ENCODE data around the gene ADAP1.

ADAP1 gene

DNA sequence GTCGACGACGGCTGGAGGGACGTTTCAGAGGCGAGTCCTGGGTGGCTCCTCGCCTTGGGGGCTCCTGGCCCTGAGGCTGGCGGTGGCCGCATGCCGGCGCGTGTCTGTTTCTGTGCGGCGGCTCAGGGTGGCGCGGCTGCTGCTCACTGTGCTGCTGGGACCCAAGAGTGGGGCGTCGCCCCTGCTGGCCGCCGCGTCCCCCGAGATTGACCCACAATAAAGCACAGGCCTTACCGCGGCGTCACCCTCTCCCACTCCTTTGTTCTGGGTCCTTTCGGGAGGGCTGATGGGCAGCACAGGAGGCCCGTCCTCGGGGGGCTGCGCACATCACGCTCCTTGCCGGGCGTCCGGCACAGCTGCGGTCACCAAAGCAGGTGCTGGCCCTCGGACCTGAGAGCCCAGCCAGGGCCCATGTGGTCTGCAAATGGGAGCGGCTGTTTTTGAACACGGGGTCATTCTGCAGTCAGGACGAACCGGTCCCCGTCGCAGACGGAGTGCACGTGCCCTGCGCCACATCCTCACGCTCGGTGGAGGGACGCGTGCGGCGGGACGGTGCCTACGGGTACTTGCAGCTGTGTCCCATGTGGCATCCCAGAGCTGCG is 58.9 kb downstream of the ADAP1 start:
- no peak overlapping the region for H2AFZ ChIP-seq
- H3K9ac ChIP-seq, result no peak overlapping the region
- TF ChIP-seq, protein P1, sequence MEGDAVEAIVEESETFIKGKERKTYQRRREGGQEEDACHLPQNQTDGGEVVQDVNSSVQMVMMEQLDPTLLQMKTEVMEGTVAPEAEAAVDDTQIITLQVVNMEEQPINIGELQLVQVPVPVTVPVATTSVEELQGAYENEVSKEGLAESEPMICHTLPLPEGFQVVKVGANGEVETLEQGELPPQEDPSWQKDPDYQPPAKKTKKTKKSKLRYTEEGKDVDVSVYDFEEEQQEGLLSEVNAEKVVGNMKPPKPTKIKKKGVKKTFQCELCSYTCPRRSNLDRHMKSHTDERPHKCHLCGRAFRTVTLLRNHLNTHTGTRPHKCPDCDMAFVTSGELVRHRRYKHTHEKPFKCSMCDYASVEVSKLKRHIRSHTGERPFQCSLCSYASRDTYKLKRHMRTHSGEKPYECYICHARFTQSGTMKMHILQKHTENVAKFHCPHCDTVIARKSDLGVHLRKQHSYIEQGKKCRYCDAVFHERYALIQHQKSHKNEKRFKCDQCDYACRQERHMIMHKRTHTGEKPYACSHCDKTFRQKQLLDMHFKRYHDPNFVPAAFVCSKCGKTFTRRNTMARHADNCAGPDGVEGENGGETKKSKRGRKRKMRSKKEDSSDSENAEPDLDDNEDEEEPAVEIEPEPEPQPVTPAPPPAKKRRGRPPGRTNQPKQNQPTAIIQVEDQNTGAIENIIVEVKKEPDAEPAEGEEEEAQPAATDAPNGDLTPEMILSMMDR (IDR thresholded peaks at IDR 0.05), result no peak
- no peaks in the 10 kb centered on the region for H3K4me1 ChIP-seq
- H3K27me3 ChIP-seq (ENCODE audit: control insufficient read depth, insufficient read depth, low read length), result no peaks in the 10 kb centered on the region
- H3K4me2 ChIP-seq (ENCODE audit: low read length), result no peak overlapping the region
- H3K79me2 ChIP-seq, result no peaks in the 10 kb centered on the region
- no peaks in the 10 kb centered on the region for H3K9me3 ChIP-seq (ENCODE audit: control insufficient read depth, low read length)
- no peak overlapping the region for H3K27ac ChIP-seq
- no peak overlapping the region for H3K4me3 ChIP-seq (ENCODE audit: low read depth, low read length)
- no peaks in the 10 kb centered on the region for H3K36me3 ChIP-seq (ENCODE audit: control insufficient read depth, insufficient read depth, low read length)

DNA sequence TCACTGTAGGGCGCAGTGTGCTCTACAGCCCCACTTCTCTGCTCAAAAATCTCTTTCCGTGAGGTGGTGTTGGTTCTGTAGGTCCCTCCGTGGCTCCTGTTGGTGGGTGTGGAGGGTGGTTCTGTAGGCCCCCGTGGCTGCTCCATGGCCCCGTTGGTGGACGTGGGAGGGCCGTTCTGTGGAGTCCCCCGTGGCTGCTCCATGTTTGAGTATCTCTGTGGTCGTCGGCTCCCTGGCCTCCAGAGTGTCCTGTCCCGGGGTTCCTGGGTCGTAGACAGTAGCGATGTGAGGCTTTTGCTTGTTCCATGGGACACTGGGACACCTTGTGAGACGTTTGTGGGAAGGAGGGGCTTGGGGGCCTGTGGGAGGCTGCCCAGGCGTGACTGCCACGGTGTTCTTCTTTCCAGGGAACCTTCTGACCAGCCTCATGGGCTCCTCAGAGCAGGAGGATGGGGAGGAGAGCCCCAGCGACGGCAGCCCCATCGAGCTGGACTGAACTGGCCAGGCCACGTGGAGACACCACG is 59.5 kb downstream of the ADAP1 start:
- H3K27ac ChIP-seq, result no peak overlapping the region
- H3K27me3 ChIP-seq (ENCODE audit: control insufficient read depth, insufficient read depth, low read length), result no peaks in the 10 kb centered on the region
- H3K9me3 ChIP-seq (ENCODE audit: control insufficient read depth, low read length), result no peaks in the 10 kb centered on the region
- H3K4me2 ChIP-seq (ENCODE audit: low read length), result no peak overlapping the region
- no peak overlapping the region for H2AFZ ChIP-seq
- H3K4me3 ChIP-seq (ENCODE audit: low read depth, low read length), result no peak overlapping the region
- no peaks in the 10 kb centered on the region for H3K4me1 ChIP-seq
- TF ChIP-seq, protein P1 (IDR thresholded peaks at IDR 0.05), result no peak
- no peaks in the 10 kb centered on the region for H3K79me2 ChIP-seq
- H3K36me3 ChIP-seq (ENCODE audit: control insufficient read depth, insufficient read depth, low read length), result no peaks in the 10 kb centered on the region
- H3K9ac ChIP-seq, result no peak overlapping the region

DNA sequence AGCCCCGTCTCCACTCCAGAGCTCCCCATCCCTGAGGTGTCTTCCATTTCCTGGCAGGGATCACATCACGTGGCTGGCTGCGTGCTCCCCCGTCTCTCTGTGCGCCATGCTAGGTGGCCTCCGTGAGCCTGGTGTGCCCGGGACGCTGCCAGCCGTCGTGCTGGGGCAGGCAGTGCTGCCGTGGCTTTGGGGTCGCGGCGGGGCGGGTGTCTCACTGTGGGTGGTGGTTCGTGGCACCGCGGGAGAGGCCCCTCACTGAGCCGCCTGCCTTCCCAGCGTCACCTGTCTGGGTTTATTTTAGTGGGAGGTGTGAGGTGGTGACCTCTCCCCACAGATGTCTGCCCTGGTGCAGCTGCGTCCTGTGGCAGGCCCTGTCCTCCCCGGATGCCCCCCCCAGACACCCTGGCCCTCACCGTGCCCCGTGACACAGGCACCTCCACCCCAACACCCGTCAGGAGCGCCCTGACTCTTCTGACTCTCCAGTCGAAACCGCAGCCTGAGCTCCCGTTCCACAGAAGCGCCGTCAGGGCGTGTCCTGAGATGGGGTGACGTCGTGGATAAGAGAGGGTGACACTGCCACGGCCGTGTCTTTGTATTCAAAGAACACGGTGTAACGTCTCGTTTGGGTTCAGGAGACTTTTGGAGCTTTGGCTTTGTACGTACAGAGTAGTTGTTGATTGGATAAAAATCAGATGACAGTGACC is 60.2 kb downstream of the ADAP1 start:
- Histone ChIP-seq H2AFZ (no peak overlapping the region), H3K27me3 (ENCODE audit: control insufficient read depth, insufficient read depth, low read length) (no peaks in the 10 kb centered on the region), H3K27ac (no peak overlapping the region), H3K79me2 (peaks cover 2% of the 10 kb centered on the region), H3K9me3 (ENCODE audit: control insufficient read depth, low read length) (no peaks in the 10 kb centered on the region), H3K4me2 (ENCODE audit: low read length) (no peak overlapping the region), H3K4me1 (no peaks in the 10 kb centered on the region), H3K36me3 (ENCODE audit: control insufficient read depth, insufficient read depth, low read length) (no peaks in the 10 kb centered on the region), H3K9ac (no peak overlapping the region), H3K4me3 (ENCODE audit: low read depth, low read length) (no peak overlapping the region)
- TF ChIP-seq, protein P1 (IDR thresholded peaks at IDR 0.05), result no peak

DNA sequence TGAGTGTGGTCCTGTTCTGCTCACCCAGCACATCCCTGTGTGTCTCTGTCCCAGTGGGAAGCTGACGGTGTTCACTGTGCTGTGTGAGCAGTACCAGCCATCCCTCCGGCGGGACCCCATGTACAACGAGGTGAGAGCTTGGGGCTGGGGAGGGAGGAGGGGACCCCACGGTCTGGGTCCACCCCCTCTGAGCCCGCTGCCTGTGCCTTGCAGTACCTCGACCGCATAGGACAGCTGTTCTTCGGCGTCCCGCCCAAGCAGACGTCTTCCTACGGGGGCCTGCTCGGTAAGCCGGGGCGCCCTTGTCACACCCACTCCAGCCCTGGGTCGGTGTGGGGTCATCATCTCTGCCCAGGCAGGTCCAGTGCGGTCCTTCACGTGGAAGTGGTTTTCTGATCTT is 60.8 kb downstream of the ADAP1 start:
- Histone ChIP-seq H3K79me2 (peaks cover 6% of the 10 kb centered on the region), H3K9ac (no peak overlapping the region), H3K27me3 (ENCODE audit: control insufficient read depth, insufficient read depth, low read length) (no peaks in the 10 kb centered on the region), H3K4me2 (ENCODE audit: low read length) (no peak overlapping the region), H2AFZ (no peak overlapping the region), H3K4me3 (ENCODE audit: low read depth, low read length) (no peak overlapping the region), H3K27ac (no peak overlapping the region), H3K9me3 (ENCODE audit: control insufficient read depth, low read length) (no peaks in the 10 kb centered on the region), H3K36me3 (ENCODE audit: control insufficient read depth, insufficient read depth, low read length) (no peaks in the 10 kb centered on the region), H3K4me1 (no peaks in the 10 kb centered on the region)
- TF ChIP-seq, protein P1 (IDR thresholded peaks at IDR 0.05), result no peak

Data from parathyroid adenoma (tissue), 2 donors.